Panc1 (cell line): ENCODE data around the gene MAP3K12. TPM values are rescaled to one million over a fixed set of nuclear protein-coding genes. Genes with fewer than 3 reads are reported as not detected.

Source experiments
- ATAC-seq: fragments of 200-7000 bp; cut with Tn5 transposase; 2 replicates; pipeline ENCODE4 v1.9.1; 2020; ENCODE audit warnings: mild to moderate bottlenecking, moderate library complexity
- BruUV-seq: library from RNA; stranded (reverse); fragments of 400-500 nt; replicated peaks from 2 replicates; lab custom pipeline; 2021; lab: Mats Ljungman, UMichigan
- CTCF ChIA-PET: fragments of 300-600 bp; sonication (Branson Sonifier 250); formaldehyde crosslinking; loops from one replicate; lab custom pipeline; 2022; ENCODE audit warnings: antibody characterized with exemption; lab: Charles Lee
- POLR2A ChIA-PET: fragments of 300-600 bp; sonication (Branson Sonifier 250); formaldehyde crosslinking; loops from one replicate; lab custom pipeline; 2022; ENCODE audit warnings: antibody characterized with exemption; lab: Charles Lee
- DNase-seq: peaks from one replicate; pipeline ENCODE4 v3.0.0-alpha.2; 2010; ENCODE audit warnings: low read depth, low spot score
- H3K27ac ChIP-seq: 2 replicates; pipeline ENCODE4 v1.5.1; 2011; ENCODE audit warnings: mild to moderate bottlenecking, low read length, inconsistent platforms
- H3K27me3 ChIP-seq: fragments of 200-500 bp; sonication (Bioruptor generic); 2 replicates; pipeline ENCODE4 v1.6.0; 2014; ENCODE audit warnings: low read length, inconsistent platforms; ENCODE audit not compliant: control insufficient read depth, insufficient read depth
- H3K36me3 ChIP-seq: fragments of 200-500 bp; sonication (Bioruptor generic); 2 replicates; pipeline ENCODE4 v1.5.1; 2014; ENCODE audit warnings: inconsistent platforms, mild to moderate bottlenecking, low read length, moderate library complexity; ENCODE audit not compliant: control insufficient read depth, insufficient read depth
- H3K4me1 ChIP-seq: 2 replicates; pipeline ENCODE4 v1.5.1; 2011; ENCODE audit warnings: inconsistent platforms, mild to moderate bottlenecking, low read length, moderate library complexity; ENCODE audit not compliant: control insufficient read depth, insufficient read depth
- H3K4me3 ChIP-seq, 2 experiments: 2 replicates each; pipeline ENCODE4 v1.5.1; 2011 to 2012; ENCODE audit warnings: low read depth in 2 of 2, low read length in 2 of 2, mild to moderate bottlenecking in 2 of 2, inconsistent platforms in 1 of 2, moderate library complexity in 1 of 2
- H3K9me3 ChIP-seq: fragments of 200-500 bp; sonication (Bioruptor generic); 2 replicates; pipeline ENCODE4 v1.5.1; 2014; ENCODE audit warnings: low read depth, mild to moderate bottlenecking, inconsistent platforms, low read length, moderate library complexity; ENCODE audit not compliant: control insufficient read depth, insufficient read depth
- POLR2AphosphoS5 ChIP-seq: IDR thresholded peaks from 2 replicates; pipeline ENCODE4 v1.6.1; 2012; ENCODE audit warnings: mild to moderate bottlenecking, low read depth, low read length, moderate library complexity
- SIN3A ChIP-seq: IDR thresholded peaks from 2 replicates; pipeline ENCODE4 v1.6.1; 2012; ENCODE audit warnings: low read depth, mild to moderate bottlenecking, low read length, moderate library complexity, borderline replicate concordance; ENCODE audit not compliant: insufficient read depth
- TCF7L2 ChIP-seq: IDR thresholded peaks from 2 replicates; pipeline ENCODE4 v1.6.1; 2011; ENCODE audit warnings: mild to moderate bottlenecking, low read depth, low read length, inconsistent platforms
- in situ Hi-C: cut with HindIII; loops from 2 replicates; pipeline ENCODE4 v1.10.0; 2016; ENCODE audit warnings: low sequenced_read_pairs, low pct_unique_long_range_greater_than_20kb
- intact Hi-C: fragments of 100-400 bp; cut with micrococcal nuclease; formaldehyde crosslinking; loops from one replicate; pipeline ENCODE4 v1.10.0; 2022; ENCODE audit not compliant: unreplicated experiment
- total RNA-seq: library from RNA; stranded (reverse); gene quantifications from one replicate; pipeline ENCODE4 v1.2.1, GENCODE V29; 2021; ENCODE audit not compliant: unreplicated experiment
- TF ChIP-seq, protein P1 (sequence below): fragments of 450-650 bp; IDR thresholded peaks from 2 replicates; pipeline ENCODE4 v1.5.1; 2017; ENCODE audit warnings: mild to moderate bottlenecking
- TF ChIP-seq, protein P2 (sequence below), 2 experiments: IDR thresholded peaks; 2 replicates each; pipeline ENCODE4 v1.6.1; 2011 to 2012; ENCODE audit warnings: low read depth in 2 of 2, control low read depth in 1 of 2, low read length in 1 of 2, mild to moderate bottlenecking in 1 of 2, moderate library complexity in 1 of 2; ENCODE audit not compliant: insufficient read depth in 1 of 2

Gene MAP3K12
- total RNA-seq, 1 experiment from 2014 or later = 32.2 TPM

DNA sequence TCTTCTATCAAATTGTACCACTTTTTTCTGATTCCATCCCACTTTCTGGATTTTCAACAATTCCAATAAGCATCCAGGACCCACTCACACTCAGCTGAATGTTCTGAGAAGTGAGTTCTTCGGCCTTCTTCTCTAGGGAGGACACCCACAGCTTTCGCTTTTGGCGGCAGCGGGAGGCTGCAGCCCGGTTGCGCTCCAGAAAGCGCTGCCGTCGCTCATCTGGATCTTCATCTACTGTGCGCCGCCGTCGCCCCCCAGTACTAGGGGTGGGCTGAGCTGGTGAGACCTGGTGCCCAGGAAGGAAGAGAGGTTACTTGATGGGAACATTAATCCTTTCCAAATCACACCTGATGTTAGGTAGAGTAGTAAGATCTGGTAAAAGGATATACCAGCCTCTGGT is 25.2 kb upstream of the MAP3K12 start:
- TF ChIP-seq SIN3A (no peak), POLR2AphosphoS5 (no peak), TCF7L2 (no peak)
- TF ChIP-seq, protein P1, sequence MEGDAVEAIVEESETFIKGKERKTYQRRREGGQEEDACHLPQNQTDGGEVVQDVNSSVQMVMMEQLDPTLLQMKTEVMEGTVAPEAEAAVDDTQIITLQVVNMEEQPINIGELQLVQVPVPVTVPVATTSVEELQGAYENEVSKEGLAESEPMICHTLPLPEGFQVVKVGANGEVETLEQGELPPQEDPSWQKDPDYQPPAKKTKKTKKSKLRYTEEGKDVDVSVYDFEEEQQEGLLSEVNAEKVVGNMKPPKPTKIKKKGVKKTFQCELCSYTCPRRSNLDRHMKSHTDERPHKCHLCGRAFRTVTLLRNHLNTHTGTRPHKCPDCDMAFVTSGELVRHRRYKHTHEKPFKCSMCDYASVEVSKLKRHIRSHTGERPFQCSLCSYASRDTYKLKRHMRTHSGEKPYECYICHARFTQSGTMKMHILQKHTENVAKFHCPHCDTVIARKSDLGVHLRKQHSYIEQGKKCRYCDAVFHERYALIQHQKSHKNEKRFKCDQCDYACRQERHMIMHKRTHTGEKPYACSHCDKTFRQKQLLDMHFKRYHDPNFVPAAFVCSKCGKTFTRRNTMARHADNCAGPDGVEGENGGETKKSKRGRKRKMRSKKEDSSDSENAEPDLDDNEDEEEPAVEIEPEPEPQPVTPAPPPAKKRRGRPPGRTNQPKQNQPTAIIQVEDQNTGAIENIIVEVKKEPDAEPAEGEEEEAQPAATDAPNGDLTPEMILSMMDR = no peak
- TF ChIP-seq, protein P2, sequence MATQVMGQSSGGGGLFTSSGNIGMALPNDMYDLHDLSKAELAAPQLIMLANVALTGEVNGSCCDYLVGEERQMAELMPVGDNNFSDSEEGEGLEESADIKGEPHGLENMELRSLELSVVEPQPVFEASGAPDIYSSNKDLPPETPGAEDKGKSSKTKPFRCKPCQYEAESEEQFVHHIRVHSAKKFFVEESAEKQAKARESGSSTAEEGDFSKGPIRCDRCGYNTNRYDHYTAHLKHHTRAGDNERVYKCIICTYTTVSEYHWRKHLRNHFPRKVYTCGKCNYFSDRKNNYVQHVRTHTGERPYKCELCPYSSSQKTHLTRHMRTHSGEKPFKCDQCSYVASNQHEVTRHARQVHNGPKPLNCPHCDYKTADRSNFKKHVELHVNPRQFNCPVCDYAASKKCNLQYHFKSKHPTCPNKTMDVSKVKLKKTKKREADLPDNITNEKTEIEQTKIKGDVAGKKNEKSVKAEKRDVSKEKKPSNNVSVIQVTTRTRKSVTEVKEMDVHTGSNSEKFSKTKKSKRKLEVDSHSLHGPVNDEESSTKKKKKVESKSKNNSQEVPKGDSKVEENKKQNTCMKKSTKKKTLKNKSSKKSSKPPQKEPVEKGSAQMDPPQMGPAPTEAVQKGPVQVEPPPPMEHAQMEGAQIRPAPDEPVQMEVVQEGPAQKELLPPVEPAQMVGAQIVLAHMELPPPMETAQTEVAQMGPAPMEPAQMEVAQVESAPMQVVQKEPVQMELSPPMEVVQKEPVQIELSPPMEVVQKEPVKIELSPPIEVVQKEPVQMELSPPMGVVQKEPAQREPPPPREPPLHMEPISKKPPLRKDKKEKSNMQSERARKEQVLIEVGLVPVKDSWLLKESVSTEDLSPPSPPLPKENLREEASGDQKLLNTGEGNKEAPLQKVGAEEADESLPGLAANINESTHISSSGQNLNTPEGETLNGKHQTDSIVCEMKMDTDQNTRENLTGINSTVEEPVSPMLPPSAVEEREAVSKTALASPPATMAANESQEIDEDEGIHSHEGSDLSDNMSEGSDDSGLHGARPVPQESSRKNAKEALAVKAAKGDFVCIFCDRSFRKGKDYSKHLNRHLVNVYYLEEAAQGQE (IDR thresholded peaks at IDR 0.05; ENCODE audit: insufficient read depth in 1 of 2, low read depth in 2 of 2, low read length in 1 of 2) = no peak
- ChIA-PET POLR2A (no interaction called here), CTCF (no interaction called here)
- DNase-seq = no peak
- Histone ChIP-seq H3K4me1 (no peaks in the 10 kb centered on the region), H3K27ac (no peak overlapping the region), H3K9me3 (no peaks in the 10 kb centered on the region), H3K27me3 (no peaks in the 10 kb centered on the region), H3K4me3 (no peak overlapping the region), H3K36me3 (peaks cover 10% of the 10 kb centered on the region; the same call in 1 of the 2 replicates)
- in situ Hi-C loops (no loop called here), intact Hi-C loops (no loop called here)
- ATAC-seq = no peak
- BruUV-seq = no TSS peak

DNA sequence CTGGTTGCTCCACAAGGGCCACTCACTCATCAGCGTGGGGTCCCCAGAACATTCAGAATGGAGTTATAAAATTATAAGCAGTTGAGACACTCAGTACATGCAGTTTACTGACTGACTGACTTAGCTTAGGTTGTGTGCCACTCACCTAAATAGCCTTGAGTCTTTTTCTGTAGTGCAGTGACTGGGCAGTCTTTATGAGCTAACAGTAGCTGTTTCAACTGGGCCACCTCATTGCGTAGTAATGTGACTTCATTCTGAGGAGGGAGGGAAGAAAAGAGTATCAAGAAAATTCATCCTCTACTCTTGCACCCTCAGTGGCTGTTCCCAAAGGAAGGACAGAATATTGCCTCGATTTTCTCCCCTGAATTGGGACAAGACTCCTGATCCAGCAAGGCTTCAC is 23.9 kb upstream of the MAP3K12 start:
- ChIA-PET POLR2A (no interaction called here), CTCF (no interaction called here)
- ATAC-seq = peak; percentile 69
- Histone ChIP-seq H3K9me3 (no peaks in the 10 kb centered on the region), H3K27me3 (no peaks in the 10 kb centered on the region), H3K36me3 (peaks cover 10% of the 10 kb centered on the region; the same call in 1 of the 2 replicates), H3K4me3 (no peak overlapping the region), H3K4me1 (no peaks in the 10 kb centered on the region), H3K27ac (no peak overlapping the region)
- no TSS peak for BruUV-seq
- intact Hi-C loops = no loop called here
- TF ChIP-seq, protein P2 (IDR thresholded peaks at IDR 0.05; ENCODE audit: insufficient read depth in 1 of 2, low read depth in 2 of 2, low read length in 1 of 2) = no peak
- no peak for TF ChIP-seq TCF7L2
- TF ChIP-seq, protein P1 = no peak
- no peak for TF ChIP-seq POLR2AphosphoS5
- TF ChIP-seq SIN3A = no peak
- in situ Hi-C loops = no loop called here
- DNase-seq = no peak
